GM12878 (cell line): ENCODE results near the gene CHST13. TPM values are rescaled to one million over a fixed set of nuclear protein-coding genes. Genes with fewer than 3 reads are reported as not detected.

Experiments
- ATAC-seq: fragments of 200-7000 bp; cut with Tn5 transposase; 3 replicates; pipeline ENCODE4 v1.9.1; 2020; ENCODE audit warnings: mild to moderate bottlenecking, moderate library complexity
- BruUV-seq: library from RNA; stranded (reverse); fragments of 400-500 nt; replicated peaks from 2 replicates; lab custom pipeline; 2021; lab: Mats Ljungman, UMichigan
- CTCF ChIA-PET: fragments of 300-600 bp; sonication (Branson Sonifier 250); formaldehyde crosslinking; extraction: SDS; loops from one replicate; lab custom pipeline; 2021; ENCODE audit warnings: inconsistent platforms; lab: Yijun Ruan, JAX
- POLR2A ChIA-PET: fragments of 350-600 bp; formaldehyde crosslinking; extraction: SDS; loops from one replicate; lab custom pipeline; 2021; ENCODE audit warnings: inconsistent platforms; lab: Charles Lee
- RAD21 ChIA-PET: fragments of 300-600 bp; sonication (Branson Sonifier 250); formaldehyde crosslinking; loops from one replicate; lab custom pipeline; 2023; ENCODE audit warnings: antibody characterized with exemption; ENCODE audit not compliant: unreplicated experiment; lab: Charles Lee
- SMC1A ChIA-PET: fragments of 300-600 bp; sonication (Branson Sonifier 250); formaldehyde crosslinking; loops from one replicate; lab custom pipeline; 2023; ENCODE audit not compliant: unreplicated experiment, uncharacterized antibody; lab: Charles Lee
- DNase-seq: peaks from one replicate; pipeline ENCODE4 v3.0.0-alpha.2; 2011; ENCODE audit warnings: low read depth, low spot score
- FAIRE-seq: peaks from 3 replicates; lab custom pipeline; 2011; peaks lifted over from hg19 to GRCh38; lab: Jason Lieb, UNC
- H2AFZ ChIP-seq: 2 replicates; pipeline ENCODE4 v1.6.0; 2011; ENCODE audit warnings: low read depth, low read length, control low read depth; ENCODE audit not compliant: control insufficient read depth
- H3K27ac ChIP-seq: 2 replicates; pipeline ENCODE4 v1.5.1; 2011; ENCODE audit warnings: control low read depth; ENCODE audit not compliant: control insufficient read depth, insufficient read depth
- H3K27me3 ChIP-seq, 2 experiments: replicated peaks in 1 of 2; 2 replicates each; pipeline versions ENCODE4 v1.6.0 to v1.6.1; 2011; ENCODE audit warnings: low read length in 1 of 2; ENCODE audit not compliant: control insufficient read depth in 2 of 2, insufficient read depth in 2 of 2
- H3K36me3 ChIP-seq, 2 experiments: 2 replicates each; pipeline ENCODE4 v1.5.1; 2011; ENCODE audit warnings: low read length in 1 of 2; ENCODE audit not compliant: control insufficient read depth in 2 of 2, insufficient read depth in 2 of 2
- H3K4me1 ChIP-seq: 2 replicates; pipeline ENCODE4 v1.6.1; 2011; ENCODE audit warnings: mild to moderate bottlenecking, low read length, moderate library complexity, mixed read lengths; ENCODE audit not compliant: control insufficient read depth, insufficient read depth
- H3K4me2 ChIP-seq: 2 replicates; pipeline ENCODE4 v1.6.0; 2011; ENCODE audit warnings: control low read depth; ENCODE audit not compliant: control insufficient read depth, insufficient read depth
- H3K4me3 ChIP-seq: fragments of 200-600 bp; sonication (generic); 2 replicates; pipeline ENCODE4 v1.5.1; 2016
- H3K79me2 ChIP-seq: 2 replicates; pipeline ENCODE4 v1.6.0; 2011; ENCODE audit warnings: low read length; ENCODE audit not compliant: control insufficient read depth, insufficient read depth
- H3K9ac ChIP-seq: 2 replicates; pipeline ENCODE4 v1.8.0; 2011; ENCODE audit warnings: low read length, control low read depth, mixed read lengths; ENCODE audit not compliant: control insufficient read depth, insufficient read depth
- H3K9me3 ChIP-seq: replicated peaks from 3 replicates; pipeline ENCODE4 v1.5.1; 2011; ENCODE audit warnings: mild to moderate bottlenecking, low read length; ENCODE audit not compliant: control insufficient read depth, insufficient read depth
- H4K20me1 ChIP-seq: 2 replicates; pipeline ENCODE4 v1.6.0; 2011; ENCODE audit not compliant: control insufficient read depth, insufficient read depth
- CBX3 ChIP-seq: fragments of 200-600 bp; sonication (generic); IDR thresholded peaks from 2 replicates; pipeline ENCODE4 v1.6.1; 2016; ENCODE audit warnings: low read depth, borderline replicate concordance
- DPF2 ChIP-seq: fragments of 450-650 bp; IDR thresholded peaks from 2 replicates; pipeline ENCODE4 v1.6.1; 2017; ENCODE audit warnings: mild to moderate bottlenecking
- E2F4 ChIP-seq: IDR thresholded peaks from 2 replicates; pipeline ENCODE4 v1.6.1; 2012; ENCODE audit warnings: low read depth, low read length, improper control_type of control experiment
- IKZF2 ChIP-seq, 2 experiments: fragments of 450-650 bp; IDR thresholded peaks; 2 replicates each; pipeline ENCODE4 v1.6.1; 2017; ENCODE audit warnings: mild to moderate bottlenecking in 2 of 2, moderate library complexity in 2 of 2
- JUND ChIP-seq: IDR thresholded peaks from 2 replicates; pipeline ENCODE4 v1.6.1; 2012; ENCODE audit warnings: low read depth, mild to moderate bottlenecking, low read length, improper control_type of control experiment, moderate library complexity
- RAD21 ChIP-seq: IDR thresholded peaks from 2 replicates; pipeline ENCODE4 v1.6.1; 2011; ENCODE audit warnings: mild to moderate bottlenecking, low read depth, low read length, moderate library complexity; ENCODE audit not compliant: insufficient read depth
- RFX5 ChIP-seq: IDR thresholded peaks from 2 replicates; pipeline ENCODE4 v1.6.1; 2011; ENCODE audit warnings: low read depth, low read length, improper control_type of control experiment
- SIN3A ChIP-seq: IDR thresholded peaks from 2 replicates; pipeline ENCODE4 v1.6.1; 2012; ENCODE audit warnings: low read depth, low read length, improper control_type of control experiment
- SMAD1 ChIP-seq: fragments of 450-650 bp; IDR thresholded peaks from 2 replicates; pipeline ENCODE4 v1.6.1; 2018; ENCODE audit warnings: mild to moderate bottlenecking, low read depth; ENCODE audit not compliant: partially characterized antibody
- STAT3 ChIP-seq: IDR thresholded peaks from 2 replicates; pipeline ENCODE4 v1.6.1; 2011; ENCODE audit warnings: low read depth, low read length, improper control_type of control experiment
- ZSCAN29 ChIP-seq: fragments of 450-650 bp; IDR thresholded peaks from 2 replicates; pipeline ENCODE4 v1.6.1; 2017; ENCODE audit warnings: mild to moderate bottlenecking, moderate library complexity
- WGBS: methylation state at CpG from one replicate; pipeline ENCODE4 v1.1.6; 2016; ENCODE audit warnings: low lambda C conversion rate; ENCODE audit not compliant: insufficient replicate concordance, insufficient coverage; ENCODE audit errors: missing lambda C conversion rate; 5-methylcytosine and 5-hydroxymethylcytosine counted together
- in situ Hi-C: fragments of 300-500 bp; cut with MboI; formaldehyde crosslinking; loops from 9 replicates; pipeline ENCODE4 v1.14.3; 2018; ENCODE audit warnings: mixed read lengths
- intact Hi-C: fragments of 100-400 bp; cut with micrococcal nuclease; formaldehyde crosslinking; loops from one replicate; pipeline ENCODE4 v1.14.2; 2022; ENCODE audit not compliant: unreplicated experiment
- polyA plus RNA-seq, 11 experiments: library from polyadenylated mRNA; depleted of rRNA in 4 of 11; unstranded in 6 of 11; stranded (reverse) in 5 of 11; fragments of >200 nt; fragmentation: Nextera tagmentation in 4 of 11; fragmentation: Illumina TruSeq in 1 of 11; extraction: Ambion mirVana in 4 of 11; extraction: Trizol in 1 of 11; gene quantifications; 1 replicate in 1 of 11; 2 replicates in 10 of 11; pipeline versions ENCODE4 v1.2.1 to v1.2.3, GENCODE V29; 2011 to 2016; ENCODE audit warnings: inconsistent platforms in 2 of 11, missing spikeins in 2 of 11, low read depth in 1 of 11
- total RNA-seq, 4 experiments: library from RNA; depleted of rRNA in 3 of 4; stranded (reverse); fragments of >200 nt in 3 of 4; fragmentation: Illumina TruSeq in 1 of 4; extraction: Trizol in 1 of 4; gene quantifications; 2 replicates each; pipeline versions ENCODE4 v1.2.1 to v1.2.3, GENCODE V29; 2013 to 2021

CHST13 gene
- total and polyA plus RNA-seq, 10 of the 15 experiments (the other 5 are each of a cell fraction or from before 2014, with no cell fraction given): not detected

- in situ Hi-C loops (no loop called here), intact Hi-C loops (no loop called here)
- Histone ChIP-seq H3K36me3 (no peaks in the 10 kb centered on the region), H3K27me3 (no peaks in the 10 kb centered on the region), H3K9me3 (no peaks in the 10 kb centered on the region), H3K4me3 (no peak overlapping the region), H3K9ac (no peak overlapping the region)
- ATAC-seq (no peak), DNase-seq (no peak)
- RAD21 ChIA-PET: no interaction called here
- WGBS: 38% methylated on average over 10 of the region's 10 CpGs
- TF ChIP-seq CBX3 (no peak), ZSCAN29 (no peak), SMAD1 (no peak), E2F4 (no peak), STAT3 (no peak), SIN3A (no peak)
- TF ChIP-seq, all 136 proteins: peak for 0
- ChIA-PET POLR2A (no interaction called here), SMC1A (no interaction called here), CTCF (no interaction called here)
- Histone ChIP-seq H3K27ac (no peak overlapping the region), H3K4me2 (no peak overlapping the region), H4K20me1 (no peaks in the 10 kb centered on the region), H3K79me2 (no peaks in the 10 kb centered on the region), H2AFZ (no peak overlapping the region), H3K4me1 (no peaks in the 10 kb centered on the region)
- BruUV-seq: no TSS peak
- FAIRE-seq: no peak
Observed at GRCh38 chr3:126498929-126499328, 25.0 kb upstream of the CHST13 start.

GRCh38 chr3:126499401-126499800 lies 24.6 kb upstream of the CHST13 start:
- in situ Hi-C loops: no loop called here
- SMC1A ChIA-PET: no interaction called here
- no peaks in the 10 kb centered on the region for H3K79me2 ChIP-seq
- WGBS: 54% methylated on average over 9 of the region's 9 CpGs
- no peaks in the 10 kb centered on the region for H3K27me3 ChIP-seq
- RAD21 ChIA-PET: no interaction called here
- POLR2A ChIA-PET: no interaction called here
- no peaks in the 10 kb centered on the region for H4K20me1 ChIP-seq
- TF ChIP-seq JUND (no peak), DPF2 (no peak), IKZF2 (IDR thresholded peaks at IDR 0.05) (no peak), RAD21 (no peak), SMAD1 (no peak), RFX5 (no peak)
- no peak overlapping the region for H3K4me3 ChIP-seq
- BruUV-seq: no TSS peak
- no peak overlapping the region for H3K9ac ChIP-seq
- CTCF ChIA-PET: no interaction called here
- ATAC-seq (no peak), DNase-seq (no peak), FAIRE-seq (no peak)
- no peaks in the 10 kb centered on the region for H3K36me3 ChIP-seq
- no peak overlapping the region for H3K27ac ChIP-seq
- intact Hi-C loops: no loop called here
- H3K4me1 ChIP-seq: no peaks in the 10 kb centered on the region
- no peaks in the 10 kb centered on the region for H3K9me3 ChIP-seq
- no peak overlapping the region for H3K4me2 ChIP-seq
- no peak overlapping the region for H2AFZ ChIP-seq
